Measurements from ENCODE around the gene UNC5A. TPM values are rescaled to one million over a fixed set of nuclear protein-coding genes. Genes with fewer than 3 reads are reported as not detected.

Gene UNC5A
- total RNA-seq, 1 donor from 2014 or later = not detected

DNA sequence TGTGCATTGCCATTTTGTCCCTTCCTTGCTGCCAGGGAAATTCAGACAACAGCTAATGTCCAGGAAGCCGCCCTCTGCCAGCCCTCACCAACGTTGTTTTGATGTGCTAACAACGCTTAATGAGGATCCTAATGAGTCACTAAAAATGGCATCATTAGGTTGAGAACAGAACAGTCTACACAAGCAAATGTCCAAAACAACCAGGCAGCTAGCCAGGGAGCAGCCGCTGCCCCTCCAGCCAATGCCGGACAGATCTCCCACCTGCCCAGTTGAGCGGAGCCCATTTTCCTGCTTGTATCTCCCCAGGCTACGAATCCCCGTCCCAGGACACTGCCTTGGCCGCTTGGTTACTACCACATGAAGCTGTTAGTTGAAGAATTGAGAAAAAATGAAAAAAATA is 40.4 kb upstream of the UNC5A start:
- peak; percentile 77 for DNase-seq (ENCODE audit: extremely low spot score, unreplicated experiment)
- peaks cover 39% of the 10 kb centered on the region for H3K27me3 Mint-ChIP-seq (ENCODE audit: unreplicated experiment)

DNA sequence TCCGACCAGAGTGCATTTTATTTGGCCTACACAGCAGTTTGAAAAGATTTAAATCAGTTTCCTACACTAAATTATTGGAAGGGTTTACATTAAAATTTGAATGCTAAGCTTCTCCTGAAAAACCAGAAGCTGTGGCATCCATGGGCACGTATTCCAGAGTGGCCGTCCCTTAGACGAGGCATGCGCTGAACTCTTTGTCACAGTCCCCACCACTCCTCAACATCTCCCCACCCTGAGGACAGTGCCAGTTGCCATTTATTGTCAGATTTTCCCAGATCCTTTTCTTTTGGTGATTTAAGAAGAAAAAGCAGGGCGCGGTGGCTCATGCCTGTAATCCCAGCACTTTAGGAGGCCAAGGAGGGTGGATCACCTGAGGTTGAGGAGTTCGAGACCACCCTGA is 39.9 kb upstream of the UNC5A start:
- no peak overlapping the region for H3K4me3 Mint-ChIP-seq (ENCODE audit: unreplicated experiment)
- peak; percentile 46 for DNase-seq (ENCODE audit: extremely low spot score, unreplicated experiment)
- TF ChIP-seq, protein P1, sequence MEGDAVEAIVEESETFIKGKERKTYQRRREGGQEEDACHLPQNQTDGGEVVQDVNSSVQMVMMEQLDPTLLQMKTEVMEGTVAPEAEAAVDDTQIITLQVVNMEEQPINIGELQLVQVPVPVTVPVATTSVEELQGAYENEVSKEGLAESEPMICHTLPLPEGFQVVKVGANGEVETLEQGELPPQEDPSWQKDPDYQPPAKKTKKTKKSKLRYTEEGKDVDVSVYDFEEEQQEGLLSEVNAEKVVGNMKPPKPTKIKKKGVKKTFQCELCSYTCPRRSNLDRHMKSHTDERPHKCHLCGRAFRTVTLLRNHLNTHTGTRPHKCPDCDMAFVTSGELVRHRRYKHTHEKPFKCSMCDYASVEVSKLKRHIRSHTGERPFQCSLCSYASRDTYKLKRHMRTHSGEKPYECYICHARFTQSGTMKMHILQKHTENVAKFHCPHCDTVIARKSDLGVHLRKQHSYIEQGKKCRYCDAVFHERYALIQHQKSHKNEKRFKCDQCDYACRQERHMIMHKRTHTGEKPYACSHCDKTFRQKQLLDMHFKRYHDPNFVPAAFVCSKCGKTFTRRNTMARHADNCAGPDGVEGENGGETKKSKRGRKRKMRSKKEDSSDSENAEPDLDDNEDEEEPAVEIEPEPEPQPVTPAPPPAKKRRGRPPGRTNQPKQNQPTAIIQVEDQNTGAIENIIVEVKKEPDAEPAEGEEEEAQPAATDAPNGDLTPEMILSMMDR (IDR thresholded peaks at IDR 0.05) = no peak
- H3K9me3 Mint-ChIP-seq (ENCODE audit: unreplicated experiment) = peaks cover 6% of the 10 kb centered on the region
- H3K36me3 Mint-ChIP-seq (ENCODE audit: unreplicated experiment) = no peaks in the 10 kb centered on the region
- H3K27me3 Mint-ChIP-seq (ENCODE audit: unreplicated experiment) = peaks cover 40% of the 10 kb centered on the region
- H3K4me1 Mint-ChIP-seq (ENCODE audit: unreplicated experiment) = no peaks in the 10 kb centered on the region
- no peak overlapping the region for H3K27ac Mint-ChIP-seq (ENCODE audit: unreplicated experiment)

More for the DNA sequence above, 40.4 kb upstream of the UNC5A start:
- Mint-ChIP-seq H3K27ac (ENCODE audit: unreplicated experiment) (no peak overlapping the region), H3K4me3 (ENCODE audit: unreplicated experiment) (no peak overlapping the region), H3K4me1 (ENCODE audit: unreplicated experiment) (no peaks in the 10 kb centered on the region), H3K9me3 (ENCODE audit: unreplicated experiment) (peaks cover 11% of the 10 kb centered on the region), H3K36me3 (ENCODE audit: unreplicated experiment) (no peaks in the 10 kb centered on the region)
- TF ChIP-seq, protein P1 (IDR thresholded peaks at IDR 0.05) = no peak

DNA sequence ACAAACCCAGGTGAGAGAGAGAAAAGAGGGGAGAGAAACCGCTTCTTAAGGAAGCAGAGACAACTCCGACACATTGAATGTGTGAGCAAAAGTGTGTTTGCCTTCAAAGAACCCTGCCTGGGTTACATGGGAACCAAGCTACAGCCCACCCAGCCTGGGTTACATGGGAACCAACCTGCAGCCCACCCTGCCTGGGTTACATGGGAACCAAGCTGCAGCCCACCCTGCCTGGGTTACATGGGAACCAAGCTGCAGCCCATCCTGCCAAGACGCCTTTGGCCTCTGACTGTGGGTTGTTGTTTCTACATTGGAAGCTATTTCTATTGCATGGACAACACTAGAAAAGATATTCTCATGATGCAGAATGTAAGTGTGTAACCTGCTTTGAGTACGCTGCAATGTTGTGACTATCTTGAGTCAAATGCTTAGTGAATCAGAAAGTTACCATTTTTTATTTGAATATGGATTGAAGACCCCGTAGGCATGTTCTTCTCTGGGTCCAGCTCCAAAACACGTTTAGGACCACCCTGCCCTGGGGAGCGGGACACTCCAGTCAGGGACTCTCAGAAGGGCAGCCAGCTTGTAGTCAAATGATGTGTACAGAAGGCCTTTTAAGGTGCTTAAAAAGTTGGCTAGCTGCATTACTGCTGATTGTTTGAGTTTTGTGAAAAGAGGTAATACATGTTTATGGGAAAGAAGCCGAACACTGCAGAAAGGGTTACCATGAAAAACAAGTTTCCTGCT is 39.1 kb upstream of the UNC5A start:
- H3K36me3 Mint-ChIP-seq (ENCODE audit: unreplicated experiment) = no peaks in the 10 kb centered on the region
- H3K4me3 Mint-ChIP-seq (ENCODE audit: unreplicated experiment) = no peak overlapping the region
- peak; percentile 63 for DNase-seq (ENCODE audit: extremely low spot score, unreplicated experiment)
- TF ChIP-seq, protein P1 (IDR thresholded peaks at IDR 0.05) = no peak
- no peak overlapping the region for H3K27ac Mint-ChIP-seq (ENCODE audit: unreplicated experiment)
- H3K9me3 Mint-ChIP-seq (ENCODE audit: unreplicated experiment) = no peaks in the 10 kb centered on the region
- H3K4me1 Mint-ChIP-seq (ENCODE audit: unreplicated experiment) = no peaks in the 10 kb centered on the region
- peaks cover 35% of the 10 kb centered on the region for H3K27me3 Mint-ChIP-seq (ENCODE audit: unreplicated experiment)

DNA sequence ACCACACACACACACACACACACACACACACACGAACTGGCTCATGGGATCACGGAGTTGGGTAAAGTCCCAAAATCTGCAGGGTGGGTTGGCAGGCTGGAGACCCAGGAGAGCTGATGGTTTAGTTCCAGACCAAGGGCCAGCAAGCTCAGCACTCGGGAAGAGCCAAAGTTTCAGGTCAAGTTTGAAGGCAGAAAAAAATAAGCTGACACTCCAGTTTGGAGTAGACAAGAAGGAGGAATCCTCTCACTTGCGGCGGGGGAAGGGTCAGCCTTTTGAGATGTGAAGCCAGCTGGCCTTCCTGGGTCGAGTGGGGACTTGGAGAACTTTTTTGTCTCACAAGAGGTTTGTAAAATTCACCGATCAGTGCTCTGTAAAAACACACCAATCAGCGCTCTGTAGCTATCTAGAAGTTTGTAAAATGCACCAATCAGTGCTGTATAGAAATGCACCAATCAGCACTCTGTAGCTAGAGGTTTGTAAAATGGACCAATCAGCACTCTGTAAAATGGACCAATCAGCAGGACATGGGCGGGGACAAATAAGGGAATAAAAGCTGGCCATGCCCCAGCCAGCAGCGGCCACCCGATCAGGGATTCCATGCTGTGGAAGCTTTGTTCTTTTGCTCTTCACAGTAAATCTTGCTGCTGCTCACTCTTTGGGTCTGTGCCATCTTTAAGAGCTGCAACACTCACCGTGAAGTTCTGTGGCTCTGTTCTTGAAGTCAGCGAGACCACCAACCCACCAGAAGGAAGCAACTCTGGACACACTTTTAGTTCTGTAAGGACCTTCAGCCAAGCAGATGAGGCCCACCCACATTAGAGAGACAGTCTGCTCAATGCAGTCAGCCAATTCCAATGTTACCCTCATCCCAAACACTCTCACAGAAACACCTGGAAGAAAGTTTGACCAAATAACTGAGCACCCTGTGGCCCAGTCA is 37.8 kb upstream of the UNC5A start:
- Mint-ChIP-seq H3K27me3 (ENCODE audit: unreplicated experiment) (peaks cover 35% of the 10 kb centered on the region), H3K4me3 (ENCODE audit: unreplicated experiment) (no peak overlapping the region), H3K36me3 (ENCODE audit: unreplicated experiment) (no peaks in the 10 kb centered on the region), H3K4me1 (ENCODE audit: unreplicated experiment) (no peaks in the 10 kb centered on the region), H3K27ac (ENCODE audit: unreplicated experiment) (no peak overlapping the region), H3K9me3 (ENCODE audit: unreplicated experiment) (no peaks in the 10 kb centered on the region)
- DNase-seq (ENCODE audit: extremely low spot score, unreplicated experiment) = peak; percentile 62
- TF ChIP-seq, protein P1 (IDR thresholded peaks at IDR 0.05) = no peak

All from osteocyte (in vitro differentiated cells).